ENCODE measurements around the gene ABHD16A.

ABHD16A gene

GRCh38 chr6:31727034-31727716 is 24.1 kb upstream of the ABHD16A start:
- H3K4me3 ChIP-seq: no peak overlapping the region

DNA sequence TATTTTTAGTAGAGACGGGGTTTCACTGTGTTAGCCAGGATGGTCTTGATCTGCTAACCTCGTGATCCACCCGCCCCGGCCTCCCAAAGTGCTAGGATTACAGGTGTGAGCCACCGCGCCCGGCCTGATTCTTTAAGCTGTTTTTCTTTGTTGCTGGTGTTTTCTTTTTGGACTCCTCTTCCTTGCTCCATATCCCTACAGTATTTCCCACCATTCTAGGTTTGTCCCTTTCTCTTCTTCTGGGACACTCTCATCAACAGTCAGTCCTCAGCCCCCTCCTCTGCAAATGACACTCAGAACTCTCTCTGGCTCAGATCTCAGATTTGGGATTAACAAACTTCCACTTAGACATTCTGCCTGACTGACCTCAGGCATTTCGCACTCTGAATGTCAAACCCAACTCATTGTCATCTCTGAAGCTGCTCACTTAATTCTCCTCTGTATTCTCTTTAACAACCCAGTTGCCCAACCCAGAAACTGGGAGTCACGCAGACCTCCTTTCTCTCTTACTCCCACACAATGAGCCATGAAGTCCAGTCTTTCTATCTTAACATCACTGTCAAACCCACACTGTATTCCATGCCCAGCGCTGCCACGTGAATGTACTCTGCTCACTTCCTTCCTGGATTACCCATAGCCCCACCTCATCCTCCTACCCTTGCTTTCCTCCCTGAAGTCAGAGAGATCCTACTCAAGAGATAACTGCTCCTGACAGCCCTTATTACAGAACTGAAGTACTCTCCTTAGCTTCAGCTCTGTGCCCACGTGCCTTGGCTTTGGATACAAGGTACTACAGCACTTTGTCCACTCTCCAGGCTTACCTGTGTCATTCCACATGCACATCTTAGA is 22.6 kb upstream of the ABHD16A start:
- no peaks in the 10 kb centered on the region for H3K27me3 ChIP-seq
- no peak for DNase-seq
- intact Hi-C loops (cut with DNase I; ENCODE audit: low total_unique reads): loop anchor here (10.0 kb wide), 1 partner anchor 109 kb away; no protein-coding TSS in a partner anchor
- H3K27ac ChIP-seq: no peak overlapping the region
- H3K9me3 ChIP-seq: no peaks in the 10 kb centered on the region
- H3K4me1 ChIP-seq: peaks cover 0 to 30% (median 22%) of the 10 kb centered on the region in 4 donors
- TF ChIP-seq, protein P1, sequence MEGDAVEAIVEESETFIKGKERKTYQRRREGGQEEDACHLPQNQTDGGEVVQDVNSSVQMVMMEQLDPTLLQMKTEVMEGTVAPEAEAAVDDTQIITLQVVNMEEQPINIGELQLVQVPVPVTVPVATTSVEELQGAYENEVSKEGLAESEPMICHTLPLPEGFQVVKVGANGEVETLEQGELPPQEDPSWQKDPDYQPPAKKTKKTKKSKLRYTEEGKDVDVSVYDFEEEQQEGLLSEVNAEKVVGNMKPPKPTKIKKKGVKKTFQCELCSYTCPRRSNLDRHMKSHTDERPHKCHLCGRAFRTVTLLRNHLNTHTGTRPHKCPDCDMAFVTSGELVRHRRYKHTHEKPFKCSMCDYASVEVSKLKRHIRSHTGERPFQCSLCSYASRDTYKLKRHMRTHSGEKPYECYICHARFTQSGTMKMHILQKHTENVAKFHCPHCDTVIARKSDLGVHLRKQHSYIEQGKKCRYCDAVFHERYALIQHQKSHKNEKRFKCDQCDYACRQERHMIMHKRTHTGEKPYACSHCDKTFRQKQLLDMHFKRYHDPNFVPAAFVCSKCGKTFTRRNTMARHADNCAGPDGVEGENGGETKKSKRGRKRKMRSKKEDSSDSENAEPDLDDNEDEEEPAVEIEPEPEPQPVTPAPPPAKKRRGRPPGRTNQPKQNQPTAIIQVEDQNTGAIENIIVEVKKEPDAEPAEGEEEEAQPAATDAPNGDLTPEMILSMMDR (IDR thresholded peaks at IDR 0.05): no peak
- H3K36me3 ChIP-seq: peaks cover 22 to 39% (median 33%) of the 10 kb centered on the region in 3 donors
- no peak overlapping the region for H3K4me3 ChIP-seq

More at GRCh38 chr6:31727034-31727716, 24.1 kb upstream of the ABHD16A start:
- TF ChIP-seq, protein P1 (IDR thresholded peaks at IDR 0.05): no peak
- intact Hi-C loops (cut with DNase I; ENCODE audit: low total_unique reads): loop anchor here (10.0 kb wide), 1 partner anchor 108 kb away; no protein-coding TSS in a partner anchor
- H3K4me1 ChIP-seq: peaks cover 0 to 33% (median 23%) of the 10 kb centered on the region in 4 donors
- no peaks in the 10 kb centered on the region for H3K9me3 ChIP-seq
- H3K27ac ChIP-seq: peak overlapping the region; percentile 50 to 88
- H3K27me3 ChIP-seq: no peaks in the 10 kb centered on the region
- peak in 1 of 2 donors; percentile 41 for DNase-seq
- H3K36me3 ChIP-seq: peaks cover 37 to 53% (median 47%) of the 10 kb centered on the region in 3 donors

GRCh38 chr6:31723980-31724691 is 21.0 kb upstream of the ABHD16A start:
- intact Hi-C loops (cut with DNase I; ENCODE audit: low total_unique reads): loop anchor here (10.0 kb wide), 1 partner anchor 111 kb away; no protein-coding TSS in a partner anchor
- TF ChIP-seq, protein P1 (IDR thresholded peaks at IDR 0.05): no peak
- H3K27me3 ChIP-seq: no peaks in the 10 kb centered on the region
- H3K4me3 ChIP-seq: no peak overlapping the region
- no peak overlapping the region for H3K27ac ChIP-seq
- no peaks in the 10 kb centered on the region for H3K9me3 ChIP-seq
- DNase-seq: no peak
- peaks cover 0 to 23% (median 16%) of the 10 kb centered on the region in 4 donors for H3K4me1 ChIP-seq
- H3K36me3 ChIP-seq: peaks cover 20 to 38% (median 31%) of the 10 kb centered on the region in 3 donors

DNA sequence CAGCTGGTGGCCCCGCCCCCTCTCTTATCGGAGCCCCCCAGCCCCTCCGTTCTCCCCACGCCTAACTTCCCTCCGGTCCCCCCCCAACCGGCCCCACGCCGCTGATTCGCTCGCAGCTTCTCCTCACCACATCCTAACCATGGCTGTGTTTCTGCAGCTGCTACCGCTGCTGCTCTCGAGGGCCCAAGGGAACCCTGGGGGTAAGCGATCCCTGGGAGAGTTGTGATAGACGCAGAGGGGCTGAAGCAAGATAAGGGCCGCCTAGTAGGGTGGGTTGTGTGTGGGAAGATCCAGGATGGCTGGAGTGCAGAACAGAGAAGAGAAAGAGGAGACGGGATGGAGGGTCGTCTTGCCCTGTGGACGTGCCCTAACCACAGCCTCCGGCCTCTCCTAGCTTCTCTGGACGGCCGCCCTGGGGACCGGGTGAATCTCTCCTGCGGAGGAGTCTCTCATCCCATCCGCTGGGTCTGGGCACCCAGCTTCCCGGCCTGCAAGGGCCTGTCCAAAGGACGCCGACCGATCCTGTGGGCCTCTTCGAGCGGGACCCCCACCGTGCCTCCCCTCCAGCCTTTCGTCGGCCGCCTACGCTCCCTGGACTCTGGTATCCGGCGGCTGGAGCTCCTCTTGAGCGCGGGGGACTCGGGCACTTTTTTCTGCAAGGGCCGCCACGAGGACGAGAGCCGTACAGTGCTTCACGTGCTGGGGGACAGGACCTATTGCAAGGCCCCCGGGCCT is 20.3 kb upstream of the ABHD16A start, which contains the start of gene MPIG6B:
Gene MPIG6B (plus strand): TSS at position 129 of the 735 bp plus-strand sequence. CDS start 11 bp downstream, at position 140.
- Histone ChIP-seq H3K4me3 (no peak within 1 kb of the TSS), H3K9me3 (no peaks in the 10 kb centered on the region), H3K27me3 (no peaks in the 10 kb centered on the region), H3K36me3 (peaks cover 20 to 38% (median 30%) of the 10 kb centered on the region in 3 donors), H3K4me1 (peaks cover 0 to 17% (median 11%) of the 10 kb centered on the region in 4 donors), H3K27ac (no peak within 1 kb of the TSS)
- no peak for DNase-seq
- TF ChIP-seq, protein P1 (IDR thresholded peaks at IDR 0.05): no peak
- intact Hi-C loops (cut with DNase I; ENCODE audit: low total_unique reads): loop anchor here (10.0 kb wide), 1 partner anchor 111 kb away; no protein-coding TSS in a partner anchor

Measured in tibial artery (tissue), 4 donors.